Measurements from ENCODE around the gene AVPR1B.

Gene AVPR1B

DNA sequence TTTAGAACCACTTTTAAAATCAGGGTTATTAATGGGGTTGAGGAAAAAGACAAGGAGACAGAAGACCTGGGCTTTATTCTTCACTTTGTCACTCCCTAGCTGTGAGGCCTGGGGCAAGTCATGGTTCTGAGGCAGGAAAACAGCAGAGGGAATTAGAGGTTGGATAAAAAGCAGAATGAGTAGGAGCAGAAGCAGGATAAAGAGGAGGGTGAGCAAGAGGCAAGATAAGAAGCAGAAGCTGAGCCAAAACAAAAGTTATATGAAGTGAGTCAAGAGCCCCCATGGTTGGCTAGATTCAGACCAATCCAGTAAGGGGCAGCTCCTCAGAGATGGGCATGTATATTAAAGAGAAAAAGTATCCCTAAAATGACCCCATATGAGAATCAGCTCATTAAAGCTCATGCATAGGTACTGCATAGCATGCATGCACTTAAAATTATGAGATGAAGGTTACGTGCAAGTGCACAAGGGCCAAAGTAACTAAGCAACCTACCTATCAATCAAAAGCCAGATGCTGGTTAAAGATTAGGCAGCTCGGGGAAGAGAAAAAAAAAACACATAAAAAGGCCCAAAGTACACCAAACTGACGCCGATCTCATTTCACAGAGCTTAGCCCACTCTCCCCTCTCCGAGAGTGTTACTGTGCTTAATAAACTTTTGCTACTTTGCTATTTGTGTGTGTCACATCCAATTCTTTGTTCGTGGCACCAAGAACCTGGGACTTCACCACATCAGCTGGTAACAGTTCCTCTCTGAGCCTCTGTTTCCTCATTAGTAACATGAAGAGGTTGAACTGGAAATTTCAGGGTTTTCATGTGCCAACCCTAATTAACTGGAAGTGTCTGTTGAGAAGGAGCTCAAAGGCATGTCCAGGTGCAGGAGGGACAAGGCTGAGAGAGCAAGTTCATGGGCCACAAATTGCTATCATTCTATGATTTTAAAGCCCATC, 2.2 kb downstream of the AVPR1B start:
- TF ChIP-seq, protein P1, sequence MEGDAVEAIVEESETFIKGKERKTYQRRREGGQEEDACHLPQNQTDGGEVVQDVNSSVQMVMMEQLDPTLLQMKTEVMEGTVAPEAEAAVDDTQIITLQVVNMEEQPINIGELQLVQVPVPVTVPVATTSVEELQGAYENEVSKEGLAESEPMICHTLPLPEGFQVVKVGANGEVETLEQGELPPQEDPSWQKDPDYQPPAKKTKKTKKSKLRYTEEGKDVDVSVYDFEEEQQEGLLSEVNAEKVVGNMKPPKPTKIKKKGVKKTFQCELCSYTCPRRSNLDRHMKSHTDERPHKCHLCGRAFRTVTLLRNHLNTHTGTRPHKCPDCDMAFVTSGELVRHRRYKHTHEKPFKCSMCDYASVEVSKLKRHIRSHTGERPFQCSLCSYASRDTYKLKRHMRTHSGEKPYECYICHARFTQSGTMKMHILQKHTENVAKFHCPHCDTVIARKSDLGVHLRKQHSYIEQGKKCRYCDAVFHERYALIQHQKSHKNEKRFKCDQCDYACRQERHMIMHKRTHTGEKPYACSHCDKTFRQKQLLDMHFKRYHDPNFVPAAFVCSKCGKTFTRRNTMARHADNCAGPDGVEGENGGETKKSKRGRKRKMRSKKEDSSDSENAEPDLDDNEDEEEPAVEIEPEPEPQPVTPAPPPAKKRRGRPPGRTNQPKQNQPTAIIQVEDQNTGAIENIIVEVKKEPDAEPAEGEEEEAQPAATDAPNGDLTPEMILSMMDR (IDR thresholded peaks at IDR 0.05; ENCODE audit: control insufficient read depth, insufficient read depth, low read depth, low read length, missing control alignments), result no peak
- no peak for DNase-seq (ENCODE audit: low read depth)
- no peak overlapping the region for H3K4me3 ChIP-seq (ENCODE audit: control insufficient read depth, low read depth, low read length)

DNA sequence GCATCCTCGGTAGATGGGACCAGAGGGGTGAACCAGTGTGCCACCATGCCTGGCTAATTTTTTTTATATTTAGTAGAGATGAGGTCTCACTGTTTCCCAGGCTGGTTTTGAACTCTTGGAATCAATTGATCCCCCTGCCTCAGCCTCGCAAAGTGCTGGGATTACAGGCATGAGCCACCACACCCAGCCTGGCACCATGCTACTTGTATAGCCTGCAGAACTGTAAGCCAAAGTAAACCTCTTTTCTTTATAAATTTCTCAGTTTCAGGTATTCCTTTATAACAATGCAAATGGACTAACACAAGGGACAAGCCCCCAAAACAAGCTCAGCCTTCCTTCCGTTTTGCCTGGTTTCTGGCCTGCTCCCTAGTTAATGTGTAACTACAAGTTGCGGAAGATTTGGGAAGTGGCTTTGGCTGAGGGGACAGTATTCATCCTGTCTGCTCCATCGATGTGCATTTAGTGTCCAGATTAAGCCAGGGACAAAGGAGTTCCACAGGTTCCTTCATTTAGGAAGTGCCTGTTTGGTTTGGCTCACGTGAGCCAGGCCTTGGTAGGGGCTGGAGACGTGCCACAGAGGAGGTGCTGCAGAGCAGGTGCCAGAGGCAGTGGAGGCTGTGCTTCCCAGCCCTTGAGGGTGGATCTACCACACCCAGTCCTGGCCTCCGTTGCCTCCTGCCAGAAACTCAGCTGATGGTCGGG, 4.4 kb downstream of the AVPR1B start:
- TF ChIP-seq, protein P1 (IDR thresholded peaks at IDR 0.05; ENCODE audit: control insufficient read depth, insufficient read depth, low read depth, low read length, missing control alignments), result no peak
- no peak for DNase-seq (ENCODE audit: low read depth)
- no peak overlapping the region for H3K4me3 ChIP-seq (ENCODE audit: control insufficient read depth, low read depth, low read length)

DNA sequence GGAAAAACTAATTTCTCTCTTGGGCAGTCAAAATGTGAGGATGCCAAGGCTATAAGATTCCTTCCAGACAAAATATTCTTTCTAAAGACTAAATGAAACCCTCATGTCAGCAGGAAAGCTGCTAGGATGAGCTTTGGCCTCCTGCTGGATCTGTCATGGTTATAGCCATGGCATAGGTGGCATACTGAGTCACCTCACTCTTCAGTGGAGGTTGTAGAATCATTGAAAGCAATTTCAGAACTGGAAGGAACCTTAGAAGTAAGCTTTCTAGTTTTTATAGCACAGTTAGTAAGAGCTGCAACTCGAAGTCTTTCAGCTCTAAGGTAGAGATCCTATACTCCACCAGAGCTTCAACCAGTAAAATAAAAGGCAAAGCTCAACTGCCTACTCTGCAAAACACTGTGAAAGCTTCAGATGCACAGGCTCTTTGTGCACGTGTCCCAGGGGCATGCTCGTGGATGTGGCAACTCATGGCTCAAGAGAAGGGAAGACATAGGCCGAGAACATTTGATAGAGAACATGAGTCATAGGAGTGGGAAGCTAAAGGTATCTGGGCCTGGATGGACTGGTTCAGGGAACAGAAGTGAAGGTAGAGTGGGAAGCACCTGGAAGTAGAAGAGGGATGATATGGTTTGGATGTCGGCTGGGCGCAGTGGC, 5.8 kb downstream of the AVPR1B start:
- H3K4me3 ChIP-seq (ENCODE audit: control insufficient read depth, low read depth, low read length), result no peak overlapping the region
- TF ChIP-seq, protein P1 (IDR thresholded peaks at IDR 0.05; ENCODE audit: control insufficient read depth, insufficient read depth, low read depth, low read length, missing control alignments), result no peak
- DNase-seq (ENCODE audit: low read depth), result no peak

DNA sequence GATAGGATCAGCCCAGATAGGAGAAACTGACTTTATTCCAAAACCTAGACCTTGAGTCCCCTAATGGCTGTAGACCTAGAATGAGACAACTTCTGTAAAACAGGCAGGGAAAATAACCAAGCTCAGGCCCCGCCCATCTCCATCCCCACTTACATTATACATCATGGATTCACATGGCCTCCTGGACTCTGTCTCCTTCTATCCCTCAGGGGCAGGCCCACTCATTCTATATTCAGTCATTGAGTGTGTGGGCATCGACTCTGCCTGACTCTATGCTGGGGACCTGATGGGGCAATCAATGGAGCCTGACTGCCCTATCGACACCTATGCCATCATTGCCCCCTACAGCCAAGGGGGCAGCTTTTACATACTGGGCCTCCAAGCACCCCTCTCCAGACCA, 6.4 kb downstream of the AVPR1B start:
- DNase-seq (ENCODE audit: low read depth), result no peak
- TF ChIP-seq, protein P1 (IDR thresholded peaks at IDR 0.05; ENCODE audit: control insufficient read depth, insufficient read depth, low read depth, low read length, missing control alignments), result no peak
- H3K4me3 ChIP-seq (ENCODE audit: control insufficient read depth, low read depth, low read length), result no peak overlapping the region

DNA sequence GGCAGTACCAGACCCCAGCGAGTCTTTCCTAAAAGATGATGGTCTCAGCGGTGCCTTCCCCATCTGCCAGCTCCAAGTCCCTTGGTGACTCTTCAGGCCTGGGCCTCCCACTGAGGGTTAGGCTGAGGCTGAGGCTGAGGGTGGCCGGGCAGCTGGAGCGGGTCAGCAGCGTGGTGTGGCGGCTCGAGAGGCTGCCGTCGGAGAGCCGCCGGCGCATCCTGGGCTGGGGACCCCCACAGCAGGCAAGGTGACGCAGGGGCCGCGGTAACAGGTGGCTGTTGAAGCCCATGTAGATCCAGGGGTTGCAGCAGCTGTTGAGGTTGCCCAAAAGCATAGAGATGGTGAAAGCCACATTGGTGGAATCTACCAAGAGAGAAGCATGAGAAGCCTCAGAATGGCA, 7.0 kb downstream of the AVPR1B start:
- TF ChIP-seq, protein P1 (IDR thresholded peaks at IDR 0.05; ENCODE audit: control insufficient read depth, insufficient read depth, low read depth, low read length, missing control alignments), result no peak
- H3K4me3 ChIP-seq (ENCODE audit: control insufficient read depth, low read depth, low read length), result no peak overlapping the region
- no peak for DNase-seq (ENCODE audit: low read depth)

DNA sequence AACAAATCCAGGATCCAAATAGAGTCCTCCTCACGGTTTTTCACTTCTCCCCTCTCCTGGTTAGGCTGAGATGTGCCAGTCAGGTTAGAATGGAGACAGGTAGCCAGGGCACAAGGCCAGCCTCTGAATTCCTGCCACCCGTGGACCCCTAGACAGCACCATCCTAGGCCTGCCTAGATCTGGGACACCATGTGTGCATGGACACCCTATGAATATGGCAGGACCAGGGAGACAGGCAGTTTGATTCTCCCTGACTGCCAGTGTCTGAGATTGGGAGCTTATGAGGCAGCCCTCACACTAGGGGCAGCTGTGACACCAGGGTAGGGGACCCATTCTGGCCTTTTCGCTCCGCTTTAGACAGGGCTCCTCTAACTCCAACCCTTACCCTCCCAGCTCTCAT, 7.5 kb downstream of the AVPR1B start:
- DNase-seq (ENCODE audit: low read depth), result no peak
- no peak overlapping the region for H3K4me3 ChIP-seq (ENCODE audit: control insufficient read depth, low read depth, low read length)

More for the DNA sequence above, 7.5 kb downstream of the AVPR1B start:
- TF ChIP-seq, protein P1 (IDR thresholded peaks at IDR 0.05; ENCODE audit: control insufficient read depth, insufficient read depth, low read depth, low read length, missing control alignments), result no peak
